ENCODE data around the gene TGFA. TPM values are rescaled to one million over a fixed set of nuclear protein-coding genes. Genes with fewer than 3 reads are reported as not detected.

Gene TGFA
- total RNA-seq, 6 donors from 2014 or later: 4.2 to 19.6 (median 10.7) TPM

- Histone ChIP-seq H3K4me1 (no peaks in the 10 kb centered on the region), H3K27ac (no peak overlapping the region), H3K27me3 (no peaks in the 10 kb centered on the region), H3K9me3 (no peaks in the 10 kb centered on the region), H3K36me3 (no peaks in the 10 kb centered on the region), H3K4me3 (no peak overlapping the region)
- TF ChIP-seq POLR2A (IDR thresholded peaks at IDR 0.05): no peak
- no peak for TF ChIP-seq POLR2AphosphoS5 (IDR thresholded peaks at IDR 0.05)
- no peak for TF ChIP-seq CTCF (IDR thresholded peaks at IDR 0.05)
- no peak for TF ChIP-seq EP300 (IDR thresholded peaks at IDR 0.05)
- DNase-seq: no peak
- no peak for ATAC-seq (ENCODE audit: low FRiP score in 2 of 2)
- WGBS, 2 donors: 75% methylated on average over 4 of the region's 4 CpGs
These were observed 133.5 kb downstream of the TGFA start for GRCh38 chr2:70420143-70420542.

DNA sequence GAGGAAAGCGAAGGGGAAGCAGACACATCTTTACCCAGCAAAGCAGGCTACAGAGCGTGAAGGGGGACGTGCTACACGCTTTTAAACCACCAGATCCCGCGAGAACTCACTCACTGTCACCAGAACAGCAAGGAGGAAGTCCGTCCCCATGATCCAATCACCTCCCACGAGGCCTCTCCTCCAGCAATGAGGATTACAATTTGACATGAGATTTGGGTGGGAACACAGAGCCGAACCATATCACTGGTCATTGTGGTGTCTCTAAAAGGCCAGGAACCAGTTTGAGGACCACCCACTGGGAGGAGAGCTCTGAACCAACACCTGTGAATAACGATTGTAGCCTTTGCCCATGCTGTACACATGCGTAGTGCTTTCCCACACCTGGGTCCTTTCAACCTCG, 135.1 kb downstream of the TGFA start:
- no peaks in the 10 kb centered on the region for H3K9me3 ChIP-seq
- ATAC-seq (ENCODE audit: low FRiP score in 2 of 2) (no peak), DNase-seq (no peak)
- H3K4me3 ChIP-seq: no peak overlapping the region
- H3K27me3 ChIP-seq: no peaks in the 10 kb centered on the region
- no peaks in the 10 kb centered on the region for H3K4me1 ChIP-seq
- no peak for TF ChIP-seq POLR2A (IDR thresholded peaks at IDR 0.05)
- TF ChIP-seq POLR2AphosphoS5 (IDR thresholded peaks at IDR 0.05): no peak
- TF ChIP-seq EP300 (IDR thresholded peaks at IDR 0.05): no peak
- no peak for TF ChIP-seq CTCF (IDR thresholded peaks at IDR 0.05)
- WGBS, 2 donors: 80 to 85% methylated on average over 12 of the region's 12 CpGs
- no peaks in the 10 kb centered on the region for H3K36me3 ChIP-seq
- no peak overlapping the region for H3K27ac ChIP-seq

DNA sequence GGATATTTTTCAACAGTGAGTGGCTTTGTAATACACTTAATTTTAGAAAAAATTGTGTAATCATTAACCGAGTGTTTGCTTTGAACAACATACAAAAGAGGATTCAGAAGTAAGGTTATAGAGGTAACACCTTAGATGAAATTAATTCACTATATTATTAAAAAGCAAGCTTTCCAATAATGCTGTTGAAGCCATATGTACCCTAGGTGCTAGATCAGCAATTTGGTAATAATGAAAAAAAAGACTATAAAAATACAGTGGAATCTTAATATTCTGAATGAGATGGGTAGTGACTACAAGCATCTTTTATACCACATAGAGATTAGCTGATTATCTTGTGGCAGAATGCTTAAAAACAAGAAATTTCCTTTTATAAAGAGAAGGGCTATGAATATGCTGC, 136.6 kb downstream of the TGFA start:
- H3K4me3 ChIP-seq: no peak overlapping the region
- H3K27ac ChIP-seq: no peak overlapping the region
- no peaks in the 10 kb centered on the region for H3K9me3 ChIP-seq
- no peaks in the 10 kb centered on the region for H3K27me3 ChIP-seq
- no peak for TF ChIP-seq POLR2A (IDR thresholded peaks at IDR 0.05)
- no peak for TF ChIP-seq POLR2AphosphoS5 (IDR thresholded peaks at IDR 0.05)
- TF ChIP-seq EP300 (IDR thresholded peaks at IDR 0.05): no peak
- TF ChIP-seq CTCF (IDR thresholded peaks at IDR 0.05): no peak
- WGBS, 2 donors: 68 to 77% methylated on average over 1 of the region's 1 CpG
- ATAC-seq (ENCODE audit: low FRiP score in 2 of 2) (no peak), DNase-seq (no peak)
- H3K4me1 ChIP-seq: no peaks in the 10 kb centered on the region
- H3K36me3 ChIP-seq: no peaks in the 10 kb centered on the region

DNA sequence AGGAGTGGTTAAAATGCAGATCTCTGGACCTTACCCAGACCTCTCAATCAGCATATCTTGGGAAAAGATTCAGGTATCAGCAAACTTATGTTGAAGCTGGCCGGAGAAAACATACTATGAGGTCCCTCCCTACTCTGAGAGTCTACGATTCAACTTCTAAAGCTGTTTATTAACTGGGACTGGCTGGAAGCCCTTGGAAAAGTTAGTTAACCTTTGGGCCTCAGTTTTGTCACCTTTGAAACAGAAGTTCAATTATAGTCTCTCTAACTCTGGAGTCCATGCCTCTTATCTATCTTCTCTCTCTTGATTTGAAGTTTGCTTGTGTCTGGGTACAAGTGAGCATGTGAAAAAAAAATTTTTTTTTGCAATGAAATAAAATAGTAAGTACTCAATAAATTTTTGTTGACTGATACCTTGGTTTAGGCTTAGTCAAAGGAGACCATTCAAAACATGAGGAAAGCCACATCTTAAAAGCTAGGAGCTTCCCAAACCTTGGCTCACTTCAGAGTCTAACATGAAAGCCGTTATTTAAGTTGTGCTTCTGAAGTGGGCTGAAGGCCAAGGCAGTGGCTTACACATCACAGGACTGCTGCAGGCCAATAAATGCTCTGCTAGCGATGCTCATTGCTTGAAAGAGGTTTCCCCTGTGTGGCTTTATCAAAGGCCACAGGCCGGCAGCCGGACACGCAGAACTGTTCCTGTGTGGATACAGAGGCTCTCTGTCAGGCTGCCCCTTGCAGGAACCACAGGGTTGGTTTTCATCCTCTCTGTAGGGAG, 141.1 kb downstream of the TGFA start:
- no peak overlapping the region for H3K27ac ChIP-seq
- no peaks in the 10 kb centered on the region for H3K4me1 ChIP-seq
- no peaks in the 10 kb centered on the region for H3K27me3 ChIP-seq
- H3K36me3 ChIP-seq: no peaks in the 10 kb centered on the region
- WGBS, 2 donors: 63 to 69% methylated on average over 7 of the region's 7 CpGs
- no peaks in the 10 kb centered on the region for H3K9me3 ChIP-seq
- DNase-seq (no peak), ATAC-seq (ENCODE audit: low FRiP score in 2 of 2) (no peak)
- no peak overlapping the region for H3K4me3 ChIP-seq
- no peak for TF ChIP-seq POLR2AphosphoS5 (IDR thresholded peaks at IDR 0.05)
- TF ChIP-seq POLR2A (IDR thresholded peaks at IDR 0.05): no peak
- TF ChIP-seq EP300 (IDR thresholded peaks at IDR 0.05): no peak
- TF ChIP-seq CTCF (IDR thresholded peaks at IDR 0.05): no peak

Data from upper lobe of left lung (tissue), 6 donors.